DOHH2 (cell line): ENCODE measurements around the gene HNRNPC.

ENCODE experiments used
- H3F3A ChIP-seq: fragments of 200-600 bp; sonication (generic), shearing (Covaris generic); 2 replicates; pipeline ENCODE4 v1.6.0; 2016; ENCODE audit warnings: antibody characterized with exemption, mild to moderate bottlenecking; ENCODE audit not compliant: control insufficient read depth, insufficient read depth
- H3K27ac ChIP-seq: fragments of 200-600 bp; sonication (generic); 2 replicates; pipeline ENCODE4 v1.5.1; 2014; ENCODE audit warnings: low read depth, mild to moderate bottlenecking, low read length, moderate library complexity
- H3K27me3 ChIP-seq: fragments of 200-600 bp; sonication (generic); 2 replicates; pipeline ENCODE4 v1.6.1; 2014; ENCODE audit warnings: mild to moderate bottlenecking, low read length, mixed read lengths; ENCODE audit not compliant: control insufficient read depth
- H3K36me3 ChIP-seq: fragments of 200-600 bp; sonication (generic); 2 replicates; pipeline ENCODE4 v1.6.1; 2014; ENCODE audit warnings: mild to moderate bottlenecking, low read length, moderate library complexity, mixed read lengths; ENCODE audit not compliant: control insufficient read depth
- H3K4me1 ChIP-seq: fragments of 200-600 bp; sonication (generic); 2 replicates; pipeline ENCODE4 v1.6.1; 2014; ENCODE audit warnings: mild to moderate bottlenecking, low read length, mixed read lengths; ENCODE audit not compliant: control insufficient read depth
- H3K4me2 ChIP-seq: fragments of 200-600 bp; sonication (generic); 2 replicates; pipeline ENCODE4 v1.6.0; 2014; ENCODE audit warnings: mild to moderate bottlenecking, low read length, moderate library complexity
- H3K4me3 ChIP-seq: fragments of 200-600 bp; sonication (generic); 2 replicates; pipeline ENCODE4 v1.5.1; 2014; ENCODE audit warnings: mild to moderate bottlenecking, low read length, mixed read lengths
- H3K79me2 ChIP-seq: fragments of 200-600 bp; sonication (generic); 2 replicates; pipeline ENCODE4 v1.6.1; 2014; ENCODE audit warnings: mild to moderate bottlenecking, low read length, mixed read lengths; ENCODE audit not compliant: control insufficient read depth
- H3K9me2 ChIP-seq: fragments of 200-600 bp; sonication (generic); replicated peaks from 2 replicates; pipeline ENCODE4 v1.6.1; 2014; ENCODE audit warnings: mild to moderate bottlenecking, low read length, mixed read lengths; ENCODE audit not compliant: control insufficient read depth
- H3K9me3 ChIP-seq: fragments of 200-600 bp; sonication (generic); 2 replicates; pipeline ENCODE4 v1.6.1; 2014; ENCODE audit warnings: antibody characterized with exemption, low read length, mixed read lengths; ENCODE audit not compliant: control insufficient read depth, insufficient read depth
- H4K20me1 ChIP-seq: fragments of 200-600 bp; sonication (generic); 2 replicates; pipeline ENCODE4 v1.6.0; 2014; ENCODE audit warnings: low read depth, mild to moderate bottlenecking, antibody characterized with exemption, low read length, moderate library complexity; ENCODE audit not compliant: control insufficient read depth, insufficient read depth
- CTCF ChIP-seq: fragments of 200-600 bp; sonication (generic); IDR thresholded peaks from one replicate; pipeline ENCODE4 v1.5.1; 2014; ENCODE audit warnings: antibody characterized with exemption, mild to moderate bottlenecking, low read depth, low read length; ENCODE audit not compliant: poor library complexity, severe bottlenecking
- EZH2phosphoT487 ChIP-seq: fragments of 200-600 bp; sonication (generic); IDR thresholded peaks from 2 replicates; pipeline ENCODE4 v1.6.1; 2017; ENCODE audit warnings: borderline replicate concordance, mild to moderate bottlenecking, antibody characterized with exemption, low read length, moderate library complexity, mixed read lengths

The HNRNPC gene

GRCh38 chr14:21163871-21164291, 105.4 kb downstream of the HNRNPC start:
- no peak for TF ChIP-seq CTCF
- TF ChIP-seq EZH2phosphoT487: no peak

GRCh38 chr14:21162081-21162480, 107.2 kb downstream of the HNRNPC start:
- Histone ChIP-seq H3K27ac (no peak overlapping the region), H4K20me1 (no peaks in the 10 kb centered on the region), H3K4me3 (no peak overlapping the region), H3K9me3 (no peaks in the 10 kb centered on the region), H3K9me2 (no peaks in the 10 kb centered on the region), H3K4me2 (no peak overlapping the region), H3K27me3 (peaks cover 11% of the 10 kb centered on the region; the same call in 1 of the 2 replicates), H3K79me2 (no peaks in the 10 kb centered on the region), H3K4me1 (no peaks in the 10 kb centered on the region), H3F3A (no peaks in the 10 kb centered on the region), H3K36me3 (no peaks in the 10 kb centered on the region)
- TF ChIP-seq EZH2phosphoT487: no peak
- no peak for TF ChIP-seq CTCF

More at GRCh38 chr14:21163871-21164291, 105.4 kb downstream of the HNRNPC start:
- no peaks in the 10 kb centered on the region for H3F3A ChIP-seq
- no peaks in the 10 kb centered on the region for H3K9me2 ChIP-seq
- H3K36me3 ChIP-seq: no peaks in the 10 kb centered on the region
- H3K4me2 ChIP-seq: no peak overlapping the region
- H3K27me3 ChIP-seq: peaks cover 7% of the 10 kb centered on the region; the same call in 1 of the 2 replicates
- H3K27ac ChIP-seq: no peak overlapping the region
- H3K4me3 ChIP-seq: no peak overlapping the region
- no peaks in the 10 kb centered on the region for H3K79me2 ChIP-seq
- H3K9me3 ChIP-seq: 0 out of 2 replicates have a peak, but pooled peaks cover 2% of the 10 kb centered on the region
- H3K4me1 ChIP-seq: no peaks in the 10 kb centered on the region
- no peaks in the 10 kb centered on the region for H4K20me1 ChIP-seq

GRCh38 chr14:21160061-21160610, 109.1 kb downstream of the HNRNPC start:
- no peaks in the 10 kb centered on the region for H3K79me2 ChIP-seq
- no peaks in the 10 kb centered on the region for H3F3A ChIP-seq
- H4K20me1 ChIP-seq: no peaks in the 10 kb centered on the region
- H3K27ac ChIP-seq: no peak overlapping the region
- no peaks in the 10 kb centered on the region for H3K4me1 ChIP-seq
- no peak overlapping the region for H3K4me3 ChIP-seq
- H3K4me2 ChIP-seq: no peak overlapping the region
- H3K9me3 ChIP-seq: no peaks in the 10 kb centered on the region
- no peaks in the 10 kb centered on the region for H3K9me2 ChIP-seq
- peaks cover 20% of the 10 kb centered on the region for H3K27me3 ChIP-seq
- TF ChIP-seq EZH2phosphoT487 (no peak), CTCF (no peak)
- H3K36me3 ChIP-seq: no peaks in the 10 kb centered on the region
